Activated CD4-positive, CD25-positive, alpha-beta regulatory T cell treated with anti-CD3 and anti-CD28 coated beads, Interleukin-2, amount 50 U/mL, for 24 hours (primary cell): ENCODE measurements around the gene HOXB7.

ENCODE experiments used
- ATAC-seq, 2 donors: fragments of 150-1000 bp; cut with Tn5 transposase; one replicate each; pipeline ENCODE4 v1.10.0; 2021; ENCODE audit warnings: mild to moderate bottlenecking in 1 of 2, moderate library complexity in 1 of 2

HOXB7 gene

DNA sequence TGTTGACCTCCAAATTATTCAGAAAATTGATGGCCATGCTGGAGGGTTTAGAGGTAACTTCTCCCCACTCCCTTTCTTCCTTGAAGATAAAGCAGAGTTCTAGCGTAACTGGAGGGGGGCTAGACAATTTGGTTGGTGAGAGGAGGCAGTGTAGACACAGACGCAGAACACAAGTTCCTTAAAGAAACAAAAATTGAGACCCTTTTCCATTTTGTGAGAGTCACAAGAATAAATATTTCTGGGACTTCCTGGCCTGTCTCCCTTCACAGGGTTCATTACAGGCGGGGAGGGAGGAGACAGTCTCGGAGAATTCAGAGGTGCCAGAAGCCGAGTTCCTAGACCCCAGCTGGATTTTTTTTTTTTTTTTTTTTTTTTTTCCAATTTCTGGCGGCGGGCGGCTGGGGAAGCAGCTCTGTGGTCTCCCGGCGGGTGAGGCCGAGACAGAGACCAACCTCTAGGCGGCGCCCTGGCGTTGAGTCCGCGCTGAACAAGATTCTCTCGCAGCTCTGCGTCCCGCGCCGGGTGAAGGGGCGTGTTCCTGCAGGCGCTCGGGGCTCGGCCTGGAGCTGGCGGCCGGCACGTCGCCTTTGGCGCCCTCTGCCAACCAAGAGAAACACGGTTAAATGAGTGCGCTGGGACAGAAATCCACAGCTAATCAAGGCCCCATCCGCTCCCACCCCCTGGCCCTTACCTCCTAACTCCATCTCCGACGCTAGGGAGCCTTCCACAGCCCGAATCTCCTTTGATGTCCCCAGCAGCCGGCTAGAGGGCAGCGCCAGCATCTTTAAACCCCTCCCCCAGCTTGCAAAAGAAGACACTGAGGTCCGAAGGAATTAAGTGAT lies 25.6 kb upstream of the HOXB7 start:
- ATAC-seq: peak in 1 of 2 donors; percentile 79

DNA sequence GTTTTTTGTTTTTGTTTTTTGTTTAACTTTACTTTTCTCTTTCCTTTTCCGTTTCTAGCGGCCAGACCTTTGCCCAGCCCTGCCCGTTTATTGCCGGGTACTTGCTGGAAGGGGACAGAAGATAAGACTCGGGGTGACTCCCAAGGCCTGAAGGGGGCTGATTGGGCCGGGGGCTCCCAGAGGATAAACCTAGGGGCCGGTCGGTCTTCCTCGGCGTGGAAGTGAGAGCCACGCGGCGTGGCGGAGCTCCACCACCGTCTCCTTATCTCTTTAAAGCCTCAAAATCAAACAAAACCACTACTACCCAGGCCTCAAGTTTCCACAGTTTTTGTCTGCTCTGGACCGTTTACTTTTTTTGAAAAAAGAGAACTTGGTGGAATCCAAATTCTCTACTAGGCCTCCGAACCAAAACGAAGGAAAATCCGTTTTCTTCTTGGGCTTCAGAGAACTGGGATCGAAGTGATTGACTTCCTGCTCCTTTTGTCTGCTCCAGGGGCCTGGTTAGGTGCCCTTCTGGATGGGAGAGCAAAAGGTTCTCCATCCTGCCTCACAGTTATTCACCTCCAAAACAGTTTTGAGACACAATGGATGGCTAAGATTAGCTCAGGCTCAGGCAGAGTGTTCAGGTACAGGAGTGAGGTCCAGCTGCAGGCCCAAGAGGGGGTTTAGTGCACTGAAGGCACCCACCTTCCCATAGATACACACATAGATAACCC lies 23.8 kb upstream of the HOXB7 start:
- no peak for ATAC-seq

- no peak for ATAC-seq
Observed at GRCh38 chr17:48633266-48633677, 22.5 kb upstream of the HOXB7 start.

- no peak for ATAC-seq
Observed at GRCh38 chr17:48632579-48633265, 21.9 kb upstream of the HOXB7 start.

GRCh38 chr17:48631693-48632578 lies 21.1 kb upstream of the HOXB7 start:
- ATAC-seq: no peak

DNA sequence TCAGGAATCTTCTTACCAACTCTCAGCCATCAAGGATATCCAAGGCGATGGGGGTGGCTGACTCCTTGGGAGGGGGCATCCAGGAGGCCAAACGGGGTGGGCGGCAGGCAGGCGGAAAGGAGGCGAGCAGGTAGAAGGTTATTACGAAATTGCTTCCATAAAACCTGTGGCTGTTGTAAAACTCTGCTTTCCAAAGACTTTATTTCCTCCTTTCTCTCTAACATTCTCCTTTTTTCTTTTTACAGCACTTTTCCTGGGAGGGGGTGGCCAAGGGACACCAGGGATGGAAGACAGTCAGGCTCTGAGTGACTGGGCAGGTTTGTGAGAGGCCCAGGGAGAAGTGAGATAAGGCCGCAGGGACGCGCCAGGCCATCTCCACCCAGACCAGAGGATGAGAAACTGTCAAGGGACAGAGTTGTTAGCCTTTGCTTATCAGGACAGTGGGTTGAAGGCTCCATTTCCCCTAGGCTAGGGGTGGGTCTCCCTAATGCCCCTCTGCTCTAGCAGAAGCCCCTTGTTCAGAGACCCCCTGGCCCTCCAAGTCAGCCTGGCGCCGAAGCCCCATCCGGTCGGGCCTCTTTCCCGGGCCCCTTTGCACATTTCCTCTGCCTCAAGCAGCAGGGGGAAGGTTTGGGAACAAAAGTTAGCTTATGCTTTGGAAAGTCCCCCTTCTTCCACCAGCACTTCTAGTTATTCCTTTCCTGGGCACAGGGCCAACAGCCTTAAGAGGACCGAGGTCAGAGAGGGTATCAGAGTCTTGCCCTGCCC lies 20.3 kb upstream of the HOXB7 start:
- no peak for ATAC-seq

DNA sequence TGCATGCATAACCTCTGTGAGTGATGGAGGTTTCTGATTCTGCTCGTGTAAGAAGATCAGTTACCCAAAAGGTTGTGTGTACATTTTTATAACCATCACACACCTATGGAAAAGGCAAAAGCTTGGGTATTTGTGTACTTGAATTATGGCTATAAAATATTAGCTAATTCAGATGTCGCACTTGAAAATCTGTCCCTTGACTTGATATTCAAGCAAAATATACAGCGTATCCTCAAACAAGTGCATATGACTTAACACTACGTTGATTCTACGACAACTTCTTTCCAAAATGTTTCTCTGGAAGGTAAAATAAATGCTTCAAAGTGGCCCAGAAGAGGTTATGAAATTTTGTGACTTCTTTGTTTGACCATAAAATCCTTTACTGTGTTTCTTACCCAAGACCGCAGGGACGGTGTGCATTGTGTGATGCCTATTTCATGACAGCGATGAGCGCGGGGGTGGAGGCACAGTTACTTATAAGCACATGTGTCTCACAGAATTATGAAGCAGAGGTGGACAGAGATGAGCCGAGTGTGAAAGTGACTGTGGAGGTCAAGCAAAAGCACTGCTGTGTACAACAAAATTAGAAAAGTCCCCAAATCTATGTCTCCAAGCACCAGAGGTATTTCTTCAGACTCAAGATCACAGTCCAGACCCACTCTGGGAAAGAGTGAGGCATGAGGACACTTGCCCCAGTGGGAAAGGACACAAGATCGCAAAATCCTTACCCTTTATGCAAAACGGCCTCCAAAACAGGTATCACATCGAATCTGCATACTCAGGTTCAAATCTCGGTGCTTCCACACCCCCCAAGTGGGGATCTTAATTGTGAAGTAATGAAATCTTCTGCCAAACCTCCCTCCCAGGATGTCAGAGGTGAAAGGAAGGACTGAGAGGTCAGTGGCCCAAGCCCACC lies 19.4 kb upstream of the HOXB7 start:
- ATAC-seq: no peak

DNA sequence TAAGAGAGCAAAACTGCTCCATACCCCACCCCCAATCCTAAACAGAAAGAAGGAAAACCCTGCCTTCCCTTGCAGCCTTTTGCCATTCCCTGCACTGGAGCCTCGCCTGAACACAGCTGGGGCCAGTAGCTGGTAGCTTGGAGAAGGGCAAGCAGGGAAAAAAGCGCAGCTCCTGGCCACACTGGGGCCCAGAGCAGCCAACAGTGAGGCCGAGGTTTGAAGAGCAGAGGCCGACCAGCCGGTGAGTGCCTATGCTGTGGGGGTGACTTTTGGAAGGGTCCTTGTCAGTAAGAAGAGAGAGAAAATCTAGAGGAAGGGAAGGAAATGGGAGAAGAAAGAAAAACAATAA lies 18.6 kb upstream of the HOXB7 start:
- no peak for ATAC-seq

GRCh38 chr17:48628649-48629410 lies 18.0 kb upstream of the HOXB7 start:
- ATAC-seq: no peak

- ATAC-seq: no peak
Observed at GRCh38 chr17:48627623-48628521, 17.1 kb upstream of the HOXB7 start.

- ATAC-seq: no peak
Observed at GRCh38 chr17:48627118-48627597, 16.3 kb upstream of the HOXB7 start.

DNA sequence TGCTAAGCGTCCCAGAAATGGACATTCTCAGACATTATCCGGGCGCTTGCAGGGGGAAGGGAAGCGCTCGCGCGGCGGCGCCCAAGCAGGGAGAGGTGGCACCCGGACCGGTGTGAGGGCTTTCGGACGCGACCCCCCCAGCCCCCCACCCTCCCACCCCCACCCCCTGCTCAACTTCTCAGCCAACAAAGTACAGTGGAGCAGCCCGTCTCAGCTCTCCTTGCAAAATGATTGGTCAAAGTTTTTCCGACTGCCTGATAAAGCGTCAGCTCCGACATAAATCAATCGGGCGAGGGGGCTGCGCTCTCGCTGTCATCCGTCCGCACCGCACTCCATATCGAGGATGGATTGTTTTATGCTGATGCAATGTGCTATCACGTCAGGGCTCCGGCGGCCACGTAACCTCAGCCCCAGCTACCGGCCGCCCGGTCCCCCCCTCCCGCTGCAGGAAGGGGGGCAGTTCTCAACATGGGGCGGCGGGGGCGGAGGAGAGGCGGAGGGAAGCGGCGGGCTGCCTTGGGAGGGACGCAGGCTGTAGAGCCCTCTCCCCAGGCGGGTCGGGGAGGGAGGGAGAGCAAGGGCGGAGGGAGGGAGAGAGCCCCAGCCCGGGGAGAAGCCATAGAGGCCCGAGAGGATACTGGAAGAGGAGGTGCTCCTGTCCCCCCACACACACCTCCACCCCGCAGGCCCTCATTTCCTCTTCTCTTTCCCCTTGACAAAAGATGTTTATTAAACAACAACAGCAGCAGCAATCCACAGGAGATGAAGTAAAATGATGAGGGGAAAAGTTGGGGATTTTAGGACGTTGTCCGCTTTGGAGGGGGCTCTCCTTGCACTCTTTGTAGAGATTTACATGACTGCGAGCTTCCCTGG lies 15.7 kb upstream of the HOXB7 start, which contains the start of gene HOXB9:
HOXB9 (minus strand) TSS at position 114 of the 873 bp plus-strand sequence; CDS start at position 25, 89 bp downstream.
- ATAC-seq: peak; percentile 58 to 61

DNA sequence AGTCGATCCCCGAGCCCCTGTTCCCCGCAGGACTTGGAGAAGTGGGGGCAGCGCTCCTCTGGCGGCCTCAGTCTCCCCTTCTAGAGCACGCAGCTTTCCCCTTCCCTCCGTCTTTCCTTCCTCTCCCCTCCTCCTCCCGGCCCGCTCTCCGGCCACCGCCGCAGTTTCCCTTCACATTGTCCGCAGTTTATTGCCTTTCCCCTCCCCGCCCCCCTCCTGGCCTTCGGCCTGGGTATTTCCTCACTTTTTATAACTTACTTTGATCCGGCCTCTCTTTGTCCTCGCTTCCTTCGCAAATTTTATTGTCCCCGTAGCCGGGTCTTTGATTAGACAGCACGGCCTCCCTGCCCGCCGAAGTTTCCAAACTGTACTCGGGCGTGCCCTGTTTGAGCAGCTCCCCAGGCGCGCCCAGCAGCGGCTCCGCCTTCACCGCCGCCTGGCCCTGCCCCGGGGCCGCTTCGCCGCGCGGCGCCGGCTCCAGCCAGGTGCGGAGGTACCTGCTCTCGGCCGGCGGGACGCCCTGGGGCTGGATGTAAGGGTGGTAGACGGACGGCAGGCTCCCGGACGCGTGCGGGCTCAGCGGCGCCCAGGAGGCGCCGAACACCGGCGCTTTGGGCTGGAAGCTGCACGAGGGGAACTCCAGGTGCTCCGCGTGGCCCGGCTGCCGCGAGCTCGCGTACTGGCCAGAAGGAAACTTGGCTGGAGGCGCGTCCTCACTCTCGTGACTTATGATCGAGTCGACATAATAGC lies 14.9 kb upstream of the HOXB7 start:
- peak; percentile 76 to 78 for ATAC-seq

DNA sequence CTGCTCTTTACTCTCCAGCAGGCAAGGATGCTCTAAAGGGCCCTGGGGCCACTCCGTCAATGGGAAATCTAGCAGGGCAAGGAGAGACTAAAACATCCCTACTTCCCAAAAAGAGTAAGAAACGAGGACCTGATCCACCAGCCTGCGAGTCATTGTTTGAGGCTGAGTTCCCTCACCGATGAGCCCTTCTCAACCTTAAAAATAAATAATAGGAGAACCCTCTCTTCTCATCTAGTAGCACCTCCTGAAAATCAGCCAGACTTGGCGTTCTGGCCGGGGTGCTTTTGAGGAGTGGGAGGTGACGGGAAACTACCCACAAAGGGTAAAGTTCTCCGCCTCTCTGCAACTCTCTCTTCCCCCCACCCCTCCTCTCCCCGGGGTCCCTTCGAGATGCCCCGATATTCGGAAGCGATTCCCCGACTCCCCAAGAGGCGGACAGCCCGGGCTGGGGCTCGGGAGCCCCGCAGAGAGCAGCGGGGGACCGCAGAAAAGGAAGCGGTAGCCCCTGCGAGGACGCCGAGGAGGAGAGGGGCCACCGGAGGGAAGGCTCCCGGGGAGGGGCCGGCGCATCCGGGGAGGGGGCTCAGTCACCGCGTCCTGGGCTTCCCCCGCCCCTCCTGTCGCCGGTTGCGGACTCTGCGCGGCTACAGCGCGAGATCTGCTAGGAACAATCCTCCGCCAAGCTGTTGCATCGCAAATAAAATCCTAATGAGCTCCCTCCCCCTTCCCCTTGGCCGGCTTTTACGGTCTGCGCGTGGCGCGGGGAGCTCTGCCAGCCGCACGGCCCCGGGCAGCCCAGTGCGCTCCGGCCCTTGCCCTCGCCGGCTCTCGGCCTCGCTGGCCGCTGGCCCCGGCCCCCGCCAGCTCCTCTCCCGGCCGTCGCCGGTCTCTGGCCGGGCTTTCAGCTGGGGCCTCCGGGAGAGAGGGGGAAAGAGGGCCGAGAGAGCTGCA lies 14.0 kb upstream of the HOXB7 start:
- ATAC-seq: no peak

GRCh38 chr17:48624118-48624517 lies 13.3 kb upstream of the HOXB7 start:
- no peak for ATAC-seq
